Left ventricle myocardium inferior (tissue), 1 donor: Measurements from ENCODE around the gene AREL1. TPM values are rescaled to one million over a fixed set of nuclear protein-coding genes. Genes with fewer than 3 reads are reported as not detected.

Source experiments
- DNase-seq: peaks from one replicate; pipeline ENCODE4 v3.0.0-alpha.2; 2020
- H3K27ac ChIP-seq: fragments of 200-600 bp; replicated peaks from 2 replicates; pipeline ENCODE4 v1.8.0; 2021
- H3K27me3 ChIP-seq: fragments of 200-600 bp; 2 replicates; pipeline ENCODE4 v1.8.0; 2021; ENCODE audit warnings: low read depth
- H3K36me3 ChIP-seq: fragments of 200-600 bp; 2 replicates; pipeline ENCODE4 v1.8.0; 2021
- H3K4me1 ChIP-seq: fragments of 200-600 bp; 2 replicates; pipeline ENCODE4 v1.8.0; 2021
- H3K4me3 ChIP-seq: fragments of 200-600 bp; 2 replicates; pipeline ENCODE4 v1.8.0; 2021; ENCODE audit warnings: mild to moderate bottlenecking, moderate library complexity
- H3K9me3 ChIP-seq: fragments of 200-600 bp; replicated peaks from 2 replicates; pipeline ENCODE4 v1.8.0; 2021
- CTCF ChIP-seq: fragments of 200-600 bp; IDR thresholded peaks from 2 replicates; pipeline ENCODE4 v1.8.0; 2021; ENCODE audit warnings: antibody characterized with exemption, mild to moderate bottlenecking, borderline replicate concordance
- intact Hi-C: fragments of 100-400 bp; cut with micrococcal nuclease; formaldehyde crosslinking; loops from one replicate; pipeline ENCODE4 v1.11.0; 2022
- total RNA-seq: library from RNA; stranded (reverse); fragmentation: NEBNext Ultra II Directional; extraction: Animal tissue kit (Norgen Biotek cat#: 25700); gene quantifications from one replicate; pipeline ENCODE4 v1.2.1, GENCODE V29; 2021
- donor health status: DM: no; HTN: yes; CAD: no; lungs with severe emphysema.

The AREL1 gene
- total RNA-seq, 1 donor from 2014 or later: 23.7 TPM

GRCh38 chr14:74628418-74628817, 84.5 kb downstream of the AREL1 start:
- intact Hi-C loops: no loop called here
- no peak for DNase-seq
- no peak overlapping the region for H3K4me3 ChIP-seq
- no peak for TF ChIP-seq CTCF
- no peaks in the 10 kb centered on the region for H3K27me3 ChIP-seq
- no peaks in the 10 kb centered on the region for H3K36me3 ChIP-seq
- peaks cover 7% of the 10 kb centered on the region for H3K4me1 ChIP-seq
- no peak overlapping the region for H3K27ac ChIP-seq
- H3K9me3 ChIP-seq: no peaks in the 10 kb centered on the region

GRCh38 chr14:74627076-74627475, 85.8 kb downstream of the AREL1 start:
- intact Hi-C loops: no loop called here
- Histone ChIP-seq H3K4me3 (no peak overlapping the region), H3K27me3 (no peaks in the 10 kb centered on the region), H3K36me3 (no peaks in the 10 kb centered on the region), H3K9me3 (no peaks in the 10 kb centered on the region), H3K27ac (no peak overlapping the region), H3K4me1 (peaks cover 7% of the 10 kb centered on the region)
- DNase-seq: no peak
- TF ChIP-seq CTCF: no peak

GRCh38 chr14:74622257-74622656, 90.6 kb downstream of the AREL1 start:
- no peak for TF ChIP-seq CTCF
- Histone ChIP-seq H3K9me3 (no peaks in the 10 kb centered on the region), H3K36me3 (no peaks in the 10 kb centered on the region), H3K27me3 (no peaks in the 10 kb centered on the region), H3K4me1 (peaks cover 45% of the 10 kb centered on the region), H3K27ac (no peak overlapping the region), H3K4me3 (no peak overlapping the region)
- intact Hi-C loops: no loop called here
- DNase-seq: no peak

GRCh38 chr14:74621556-74621955, 91.3 kb downstream of the AREL1 start:
- no peaks in the 10 kb centered on the region for H3K36me3 ChIP-seq
- no peak for TF ChIP-seq CTCF
- H3K27me3 ChIP-seq: peaks cover 5% of the 10 kb centered on the region
- H3K4me1 ChIP-seq: peaks cover 52% of the 10 kb centered on the region
- no peak for DNase-seq
- intact Hi-C loops: no loop called here
- H3K9me3 ChIP-seq: no peaks in the 10 kb centered on the region
- H3K4me3 ChIP-seq: no peak overlapping the region
- peak overlapping the region; percentile 76 for H3K27ac ChIP-seq

GRCh38 chr14:74620923-74621322, 92.0 kb downstream of the AREL1 start:
- H3K27ac ChIP-seq: peak overlapping the region; percentile 76
- no peaks in the 10 kb centered on the region for H3K36me3 ChIP-seq
- H3K4me1 ChIP-seq: peaks cover 54% of the 10 kb centered on the region
- no peak for DNase-seq
- intact Hi-C loops: no loop called here
- no peak for TF ChIP-seq CTCF
- peaks cover 10% of the 10 kb centered on the region for H3K27me3 ChIP-seq
- no peak overlapping the region for H3K4me3 ChIP-seq
- H3K9me3 ChIP-seq: no peaks in the 10 kb centered on the region

- intact Hi-C loops: no loop called here
- Histone ChIP-seq H3K27me3 (peaks cover 14% of the 10 kb centered on the region), H3K9me3 (no peaks in the 10 kb centered on the region), H3K27ac (peak overlapping the region; percentile 76), H3K36me3 (no peaks in the 10 kb centered on the region), H3K4me3 (no peak overlapping the region), H3K4me1 (peaks cover 54% of the 10 kb centered on the region)
- DNase-seq: no peak
- TF ChIP-seq CTCF: no peak
Measured at GRCh38 chr14:74620497-74620921, 92.4 kb downstream of the AREL1 start.
